PC-3 (cell line): Measurements from ENCODE around the gene PCDH1.

Experiments used
- EZH2 ChIP-seq: fragments of 300-600 bp; sonication (generic); IDR thresholded peaks from one replicate; pipeline ENCODE4 v1.6.1; 2017; ENCODE audit warnings: antibody characterized with exemption, mild to moderate bottlenecking, low read length; ENCODE audit not compliant: unreplicated experiment
- EZH2phosphoT487 ChIP-seq: fragments of 300-600 bp; sonication (generic); IDR thresholded peaks from 2 replicates; pipeline ENCODE4 v1.6.1; 2018; ENCODE audit warnings: mild to moderate bottlenecking, antibody characterized with exemption, low read length, borderline replicate concordance
- TF ChIP-seq, protein P1 (sequence below): fragments of 300-600 bp; sonication (generic); conservative IDR thresholded peaks from 2 replicates; pipeline ENCODE4 v1.5.1; 2017; ENCODE audit warnings: antibody characterized with exemption, low read depth, mild to moderate bottlenecking, low read length

GRCh38 chr5:141869514-141869913 lies 8.7 kb downstream of the PCDH1 start:
- TF ChIP-seq, protein P1, sequence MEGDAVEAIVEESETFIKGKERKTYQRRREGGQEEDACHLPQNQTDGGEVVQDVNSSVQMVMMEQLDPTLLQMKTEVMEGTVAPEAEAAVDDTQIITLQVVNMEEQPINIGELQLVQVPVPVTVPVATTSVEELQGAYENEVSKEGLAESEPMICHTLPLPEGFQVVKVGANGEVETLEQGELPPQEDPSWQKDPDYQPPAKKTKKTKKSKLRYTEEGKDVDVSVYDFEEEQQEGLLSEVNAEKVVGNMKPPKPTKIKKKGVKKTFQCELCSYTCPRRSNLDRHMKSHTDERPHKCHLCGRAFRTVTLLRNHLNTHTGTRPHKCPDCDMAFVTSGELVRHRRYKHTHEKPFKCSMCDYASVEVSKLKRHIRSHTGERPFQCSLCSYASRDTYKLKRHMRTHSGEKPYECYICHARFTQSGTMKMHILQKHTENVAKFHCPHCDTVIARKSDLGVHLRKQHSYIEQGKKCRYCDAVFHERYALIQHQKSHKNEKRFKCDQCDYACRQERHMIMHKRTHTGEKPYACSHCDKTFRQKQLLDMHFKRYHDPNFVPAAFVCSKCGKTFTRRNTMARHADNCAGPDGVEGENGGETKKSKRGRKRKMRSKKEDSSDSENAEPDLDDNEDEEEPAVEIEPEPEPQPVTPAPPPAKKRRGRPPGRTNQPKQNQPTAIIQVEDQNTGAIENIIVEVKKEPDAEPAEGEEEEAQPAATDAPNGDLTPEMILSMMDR, result no peak
- TF ChIP-seq EZH2phosphoT487 (no peak), EZH2 (no peak)
